Body of pancreas (tissue), 4 donors: ENCODE data around the gene ARHGAP15. TPM values are rescaled to one million over a fixed set of nuclear protein-coding genes. Genes with fewer than 3 reads are reported as not detected.

Experiments
- ATAC-seq: fragments of 150-250 bp; one replicate; pipeline ENCODE4 v1.9.1; 2016
- DNase-seq, 4 donors: peaks; one replicate each; pipeline ENCODE4 v3.0.0-alpha.2; 2019
- H3K27ac ChIP-seq, 4 donors: fragments of 200-600 bp; sonication (generic); 1 replicate in 3 of 4; 2 replicates in 1 of 4; pipeline versions ENCODE4 v1.5.1 to v1.6.1; 2016 to 2019; ENCODE audit warnings: mild to moderate bottlenecking in 1 of 4, mixed read lengths in 1 of 4, moderate library complexity in 1 of 4
- H3K27me3 ChIP-seq, 2 donors: fragments of 200-600 bp; sonication (generic); one replicate each; pipeline ENCODE4 v1.6.0; 2016; ENCODE audit warnings: mild to moderate bottlenecking in 1 of 2
- H3K36me3 ChIP-seq, 2 donors: fragments of 200-600 bp; sonication (generic); replicated peaks in 1 of 2; 2 replicates each; pipeline ENCODE4 v1.5.1; 2016; ENCODE audit warnings: low read depth in 2 of 2; ENCODE audit not compliant: insufficient read depth in 1 of 2
- H3K4me1 ChIP-seq: fragments of 200-600 bp; sonication (generic); one replicate; pipeline ENCODE4 v1.6.0; 2016
- H3K4me3 ChIP-seq, 2 donors: fragments of 200-600 bp; sonication (generic); 1 replicate in 1 of 2; 2 replicates in 1 of 2; pipeline ENCODE4 v1.5.1; 2016 to 2019
- H3K9me3 ChIP-seq, 3 donors: fragments of 200-600 bp; sonication (generic); 1 replicate in 2 of 3; 2 replicates in 1 of 3; pipeline ENCODE4 v1.5.1; 2016
- CTCF ChIP-seq, 7 experiments: fragments of 450-650 bp in 4 of 7; fragments of 200-600 bp in 3 of 7; sonication (generic) in 3 of 7; IDR thresholded peaks; one replicate each; pipeline ENCODE4 v1.5.1; 2016 to 2019; ENCODE audit warnings: antibody characterized with exemption in 7 of 7
- POLR2A ChIP-seq, 3 donors: fragments of 450-650 bp; IDR thresholded peaks; one replicate each; pipeline ENCODE4 v1.6.1; 2016; ENCODE audit warnings: antibody characterized with exemption in 3 of 3, mild to moderate bottlenecking in 2 of 3
- WGBS, 2 donors: methylation state at CpG; one replicate each; pipeline ENCODE4 v1.1.5; 2017; 5-methylcytosine and 5-hydroxymethylcytosine counted together
- intact Hi-C: fragments of 100-400 bp; cut with DNase I; formaldehyde crosslinking; loops from one replicate; pipeline ENCODE4 v1.15.1; 2023
- total RNA-seq, 2 donors: library from RNA; depleted of rRNA; stranded (reverse); fragments of >200 nt; gene quantifications; one replicate each; pipeline ENCODE4 v1.1.0, GENCODE V29; 2016

ARHGAP15 gene
- total RNA-seq, 2 donors from 2014 or later, result 1.3 TPM; not detected in 1

GRCh38 chr2:143718745-143719144 lies 589.5 kb downstream of the ARHGAP15 start:
- TF ChIP-seq POLR2A (IDR thresholded peaks at IDR 0.05) (no peak), CTCF (IDR thresholded peaks at IDR 0.05) (no peak)
- Histone ChIP-seq H3K27me3 (no peaks in the 10 kb centered on the region), H3K4me1 (peaks cover 9% of the 10 kb centered on the region), H3K36me3 (no peaks in the 10 kb centered on the region), H3K4me3 (no peak overlapping the region), H3K27ac (no peak overlapping the region), H3K9me3 (no peaks in the 10 kb centered on the region)
- 91 to 94% methylated on average over 2 of the region's 2 CpGs for WGBS, 2 donors
- DNase-seq, result no peak
- no peak for ATAC-seq
- intact Hi-C loops, result no loop called here

- intact Hi-C loops, result no loop called here
- H3K27ac ChIP-seq, result no peak overlapping the region
- H3K9me3 ChIP-seq, result no peaks in the 10 kb centered on the region
- TF ChIP-seq POLR2A (IDR thresholded peaks at IDR 0.05), result no peak
- ATAC-seq (no peak), DNase-seq (no peak)
- H3K4me3 ChIP-seq, result no peak overlapping the region
- 61 to 68% methylated on average over 2 of the region's 2 CpGs for WGBS, 2 donors
- no peaks in the 10 kb centered on the region for H3K36me3 ChIP-seq
- no peaks in the 10 kb centered on the region for H3K27me3 ChIP-seq
- H3K4me1 ChIP-seq, result peaks cover 9% of the 10 kb centered on the region
Measured at GRCh38 chr2:143719406-143719805, 590.2 kb downstream of the ARHGAP15 start.

- 83 to 87% methylated on average over 17 of the region's 17 CpGs for WGBS, 2 donors
- no peaks in the 10 kb centered on the region for H3K9me3 ChIP-seq
- no peaks in the 10 kb centered on the region for H3K36me3 ChIP-seq
- peaks cover 9% of the 10 kb centered on the region for H3K4me1 ChIP-seq
- no peak overlapping the region for H3K27ac ChIP-seq
- TF ChIP-seq POLR2A (IDR thresholded peaks at IDR 0.05), result no peak
- TF ChIP-seq CTCF (IDR thresholded peaks at IDR 0.05), result no peak
- intact Hi-C loops, result no loop called here
- H3K27me3 ChIP-seq, result no peaks in the 10 kb centered on the region
- no peak overlapping the region for H3K4me3 ChIP-seq
- ATAC-seq (no peak), DNase-seq (no peak)
Measured at GRCh38 chr2:143720095-143720664, 591.0 kb downstream of the ARHGAP15 start.

GRCh38 chr2:143725400-143725799 lies 596.2 kb downstream of the ARHGAP15 start:
- H3K4me3 ChIP-seq, result no peak overlapping the region
- TF ChIP-seq CTCF (IDR thresholded peaks at IDR 0.05) (no peak), POLR2A (IDR thresholded peaks at IDR 0.05) (no peak)
- ATAC-seq, result no peak
- H3K9me3 ChIP-seq, result no peaks in the 10 kb centered on the region
- 62% methylated on average over 2 of the region's 2 CpGs for WGBS, 2 donors
- H3K27me3 ChIP-seq, result no peaks in the 10 kb centered on the region
- intact Hi-C loops, result no loop called here
- no peaks in the 10 kb centered on the region for H3K4me1 ChIP-seq
- no peaks in the 10 kb centered on the region for H3K36me3 ChIP-seq
- H3K27ac ChIP-seq, result no peak overlapping the region
- no peak for DNase-seq

GRCh38 chr2:143726151-143726845 lies 597.1 kb downstream of the ARHGAP15 start:
- Histone ChIP-seq H3K4me1 (no peaks in the 10 kb centered on the region), H3K9me3 (no peaks in the 10 kb centered on the region), H3K27me3 (no peaks in the 10 kb centered on the region), H3K27ac (no peak overlapping the region), H3K36me3 (no peaks in the 10 kb centered on the region), H3K4me3 (no peak overlapping the region)
- intact Hi-C loops, result no loop called here
- WGBS, 2 donors, result 84 to 86% methylated on average over 6 of the region's 6 CpGs
- ATAC-seq (no peak), DNase-seq (no peak)
- no peak for TF ChIP-seq CTCF (IDR thresholded peaks at IDR 0.05)
- no peak for TF ChIP-seq POLR2A (IDR thresholded peaks at IDR 0.05)
